ENCODE results near the gene WHRN.

DNA sequence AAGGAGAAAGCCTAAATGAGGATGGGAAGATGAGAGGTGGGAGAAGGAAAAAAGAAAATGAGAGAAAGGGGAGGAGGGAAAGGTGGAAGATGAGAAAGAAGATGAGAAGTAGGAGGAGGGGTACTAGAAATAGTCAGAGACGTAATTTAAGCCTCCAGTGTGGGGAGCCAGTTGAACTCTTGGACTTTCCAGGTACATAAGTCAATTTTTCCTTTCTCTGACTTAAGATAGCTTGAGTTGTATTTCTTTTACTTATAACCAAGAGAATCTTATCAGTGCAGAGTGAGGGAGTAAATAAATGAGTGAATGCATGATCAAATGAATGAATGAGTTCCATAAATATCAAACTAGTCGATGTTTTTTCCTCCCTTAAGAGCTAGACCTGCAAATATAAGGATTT, 21.5 kb upstream of the WHRN start:
- TF ChIP-seq EP300 (IDR thresholded peaks at IDR 0.05): no peak
- TF ChIP-seq, protein P1, sequence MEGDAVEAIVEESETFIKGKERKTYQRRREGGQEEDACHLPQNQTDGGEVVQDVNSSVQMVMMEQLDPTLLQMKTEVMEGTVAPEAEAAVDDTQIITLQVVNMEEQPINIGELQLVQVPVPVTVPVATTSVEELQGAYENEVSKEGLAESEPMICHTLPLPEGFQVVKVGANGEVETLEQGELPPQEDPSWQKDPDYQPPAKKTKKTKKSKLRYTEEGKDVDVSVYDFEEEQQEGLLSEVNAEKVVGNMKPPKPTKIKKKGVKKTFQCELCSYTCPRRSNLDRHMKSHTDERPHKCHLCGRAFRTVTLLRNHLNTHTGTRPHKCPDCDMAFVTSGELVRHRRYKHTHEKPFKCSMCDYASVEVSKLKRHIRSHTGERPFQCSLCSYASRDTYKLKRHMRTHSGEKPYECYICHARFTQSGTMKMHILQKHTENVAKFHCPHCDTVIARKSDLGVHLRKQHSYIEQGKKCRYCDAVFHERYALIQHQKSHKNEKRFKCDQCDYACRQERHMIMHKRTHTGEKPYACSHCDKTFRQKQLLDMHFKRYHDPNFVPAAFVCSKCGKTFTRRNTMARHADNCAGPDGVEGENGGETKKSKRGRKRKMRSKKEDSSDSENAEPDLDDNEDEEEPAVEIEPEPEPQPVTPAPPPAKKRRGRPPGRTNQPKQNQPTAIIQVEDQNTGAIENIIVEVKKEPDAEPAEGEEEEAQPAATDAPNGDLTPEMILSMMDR (IDR thresholded peaks at IDR 0.05): no peak
- TF ChIP-seq POLR2A (IDR thresholded peaks at IDR 0.05; ENCODE audit: low read depth): no peak
- TF ChIP-seq POLR2AphosphoS5 (IDR thresholded peaks at IDR 0.05): no peak
